SK-N-SH (cell line): ENCODE measurements around the gene PDZRN4.

Source experiments
- EZH2phosphoT487 ChIP-seq: fragments of 200-600 bp; sonication (generic); IDR thresholded peaks from 2 replicates; pipeline ENCODE4 v1.6.1; 2017; ENCODE audit warnings: low read depth, mixed run types, mild to moderate bottlenecking, antibody characterized with exemption, moderate library complexity, borderline replicate concordance
- FOXM1 ChIP-seq: IDR thresholded peaks from 2 replicates; pipeline ENCODE4 v1.4.0; 2012; ENCODE audit warnings: low read depth, mild to moderate bottlenecking
- MAX ChIP-seq: IDR thresholded peaks from 2 replicates; pipeline ENCODE4 v1.4.0; 2012; ENCODE audit warnings: low read depth
- POLR2AphosphoS5 ChIP-seq: IDR thresholded peaks from 2 replicates; pipeline ENCODE4 v1.6.1; 2012; ENCODE audit warnings: low read depth, low read length
- RAD21 ChIP-seq: IDR thresholded peaks from 2 replicates; pipeline ENCODE4 v1.6.1; 2012; ENCODE audit warnings: mild to moderate bottlenecking, low read length
- SIN3A ChIP-seq: IDR thresholded peaks from 2 replicates; pipeline ENCODE4 v1.6.1; 2012; ENCODE audit warnings: low read depth, mild to moderate bottlenecking, low read length, moderate library complexity, borderline replicate concordance
- YY1 ChIP-seq: IDR thresholded peaks from 2 replicates; pipeline ENCODE4 v1.4.0; 2012; ENCODE audit warnings: low read depth, mild to moderate bottlenecking
- TF ChIP-seq, protein P1 (sequence below): fragments of 200-600 bp; sonication (generic); IDR thresholded peaks from 2 replicates; pipeline ENCODE4 v1.6.1; 2017; ENCODE audit warnings: antibody characterized with exemption, mild to moderate bottlenecking, moderate library complexity
- TF ChIP-seq, protein P2 (sequence below): IDR thresholded peaks from 2 replicates; pipeline ENCODE4 v1.4.0; 2012; ENCODE audit warnings: low read depth, borderline replicate concordance

- TF ChIP-seq, protein P1, sequence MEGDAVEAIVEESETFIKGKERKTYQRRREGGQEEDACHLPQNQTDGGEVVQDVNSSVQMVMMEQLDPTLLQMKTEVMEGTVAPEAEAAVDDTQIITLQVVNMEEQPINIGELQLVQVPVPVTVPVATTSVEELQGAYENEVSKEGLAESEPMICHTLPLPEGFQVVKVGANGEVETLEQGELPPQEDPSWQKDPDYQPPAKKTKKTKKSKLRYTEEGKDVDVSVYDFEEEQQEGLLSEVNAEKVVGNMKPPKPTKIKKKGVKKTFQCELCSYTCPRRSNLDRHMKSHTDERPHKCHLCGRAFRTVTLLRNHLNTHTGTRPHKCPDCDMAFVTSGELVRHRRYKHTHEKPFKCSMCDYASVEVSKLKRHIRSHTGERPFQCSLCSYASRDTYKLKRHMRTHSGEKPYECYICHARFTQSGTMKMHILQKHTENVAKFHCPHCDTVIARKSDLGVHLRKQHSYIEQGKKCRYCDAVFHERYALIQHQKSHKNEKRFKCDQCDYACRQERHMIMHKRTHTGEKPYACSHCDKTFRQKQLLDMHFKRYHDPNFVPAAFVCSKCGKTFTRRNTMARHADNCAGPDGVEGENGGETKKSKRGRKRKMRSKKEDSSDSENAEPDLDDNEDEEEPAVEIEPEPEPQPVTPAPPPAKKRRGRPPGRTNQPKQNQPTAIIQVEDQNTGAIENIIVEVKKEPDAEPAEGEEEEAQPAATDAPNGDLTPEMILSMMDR: no peak
- TF ChIP-seq POLR2AphosphoS5 (no peak), YY1 (no peak), RAD21 (no peak), FOXM1 (no peak), SIN3A (no peak), EZH2phosphoT487 (no peak), MAX (no peak)
- TF ChIP-seq, protein P2, sequence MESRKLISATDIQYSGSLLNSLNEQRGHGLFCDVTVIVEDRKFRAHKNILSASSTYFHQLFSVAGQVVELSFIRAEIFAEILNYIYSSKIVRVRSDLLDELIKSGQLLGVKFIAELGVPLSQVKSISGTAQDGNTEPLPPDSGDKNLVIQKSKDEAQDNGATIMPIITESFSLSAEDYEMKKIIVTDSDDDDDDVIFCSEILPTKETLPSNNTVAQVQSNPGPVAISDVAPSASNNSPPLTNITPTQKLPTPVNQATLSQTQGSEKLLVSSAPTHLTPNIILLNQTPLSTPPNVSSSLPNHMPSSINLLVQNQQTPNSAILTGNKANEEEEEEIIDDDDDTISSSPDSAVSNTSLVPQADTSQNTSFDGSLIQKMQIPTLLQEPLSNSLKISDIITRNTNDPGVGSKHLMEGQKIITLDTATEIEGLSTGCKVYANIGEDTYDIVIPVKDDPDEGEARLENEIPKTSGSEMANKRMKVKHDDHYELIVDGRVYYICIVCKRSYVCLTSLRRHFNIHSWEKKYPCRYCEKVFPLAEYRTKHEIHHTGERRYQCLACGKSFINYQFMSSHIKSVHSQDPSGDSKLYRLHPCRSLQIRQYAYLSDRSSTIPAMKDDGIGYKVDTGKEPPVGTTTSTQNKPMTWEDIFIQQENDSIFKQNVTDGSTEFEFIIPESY: no peak
Observed at GRCh38 chr12:41496009-41496408, 307.9 kb downstream of the PDZRN4 start.
